Upper lobe of right lung (tissue), 1 donor: Measurements from ENCODE around the gene ZNF783. TPM values are rescaled to one million over a fixed set of nuclear protein-coding genes. Genes with fewer than 3 reads are reported as not detected.

Source experiments
- ATAC-seq: fragments of 200-7000 bp; cut with Tn5 transposase; one replicate; pipeline ENCODE4 v1.9.1; 2020; ENCODE audit warnings: mild to moderate bottlenecking, moderate library complexity
- DNase-seq: peaks from one replicate; pipeline ENCODE4 v3.0.0-alpha.2; 2020
- H3K27ac ChIP-seq: fragments of 200-600 bp; one replicate; pipeline ENCODE4 v1.8.0; 2022
- H3K27me3 ChIP-seq: fragments of 200-600 bp; one replicate; pipeline ENCODE4 v1.8.0; 2022; ENCODE audit warnings: mild to moderate bottlenecking
- H3K36me3 ChIP-seq: fragments of 200-600 bp; one replicate; pipeline ENCODE4 v1.8.0; 2022
- H3K4me1 ChIP-seq: fragments of 200-600 bp; one replicate; pipeline ENCODE4 v1.8.0; 2022
- H3K4me3 ChIP-seq: fragments of 200-600 bp; one replicate; pipeline ENCODE4 v1.8.0; 2022; ENCODE audit warnings: mild to moderate bottlenecking
- H3K9me3 ChIP-seq: fragments of 200-600 bp; one replicate; pipeline ENCODE4 v1.8.0; 2022
- CTCF ChIP-seq: fragments of 200-600 bp; IDR thresholded peaks from one replicate; pipeline ENCODE4 v1.8.0; 2022; ENCODE audit warnings: antibody characterized with exemption
- intact Hi-C: fragments of 100-400 bp; cut with DNase I; formaldehyde crosslinking; loops from one replicate; pipeline ENCODE4 v1.11.0; 2022
- total RNA-seq: library from RNA; stranded (reverse); fragmentation: NEBNext Ultra II Directional; extraction: Animal tissue kit (Norgen Biotek cat#: 25700); gene quantifications from one replicate; pipeline ENCODE4 v1.2.1, GENCODE V29; 2021
- donor health status: DM: no; HTN: yes; CAD: no; lungs with severe emphysema.

The ZNF783 gene
- total RNA-seq, 1 donor from 2014 or later, result 18.8 TPM

- Histone ChIP-seq H3K4me1 (no peaks in the 10 kb centered on the region), H3K27ac (no peak overlapping the region), H3K4me3 (no peak overlapping the region), H3K36me3 (no peaks in the 10 kb centered on the region), H3K27me3 (no peaks in the 10 kb centered on the region), H3K9me3 (no peaks in the 10 kb centered on the region)
- ATAC-seq (no peak), DNase-seq (no peak)
- no peak for TF ChIP-seq CTCF
- intact Hi-C loops, result no loop called here
Observed at GRCh38 chr7:149333321-149333717, 71.3 kb downstream of the ZNF783 start.

DNA sequence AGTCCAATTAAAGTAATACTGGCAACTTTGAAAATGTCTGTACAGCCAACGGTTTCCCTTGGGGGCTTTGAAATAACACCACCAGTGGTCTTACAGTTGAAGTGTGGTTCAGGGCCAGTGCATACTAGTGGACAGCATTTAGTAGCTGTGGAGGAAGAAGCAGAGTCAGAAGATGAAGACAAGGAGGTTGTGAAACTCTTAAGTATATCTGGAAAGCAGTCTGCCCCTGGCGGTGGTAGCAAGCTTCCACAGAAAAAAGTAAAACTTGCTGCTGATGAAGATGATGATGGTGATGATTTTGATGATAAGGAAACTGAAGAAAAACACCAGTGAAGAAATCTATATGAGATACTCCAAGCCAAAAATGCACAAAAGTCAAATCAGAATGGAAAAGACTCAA, 72.2 kb downstream of the ZNF783 start:
- intact Hi-C loops, result no loop called here
- TF ChIP-seq CTCF, result no peak
- H3K27me3 ChIP-seq, result no peaks in the 10 kb centered on the region
- no peak overlapping the region for H3K4me3 ChIP-seq
- H3K4me1 ChIP-seq, result no peaks in the 10 kb centered on the region
- ATAC-seq (no peak), DNase-seq (no peak)
- H3K36me3 ChIP-seq, result no peaks in the 10 kb centered on the region
- no peak overlapping the region for H3K27ac ChIP-seq
- H3K9me3 ChIP-seq, result no peaks in the 10 kb centered on the region

Other genes starting within 250 kb of the ZNF783 start
- 117 TPM for gene PDIA4, start 233.7 kb upstream of the ZNF783 start, total RNA-seq
- 5.6 TPM for gene ZNF786, start 171.5 kb upstream of the ZNF783 start, total RNA-seq
- 1.4 TPM for gene ZNF425, start 135.9 kb upstream of the ZNF783 start, total RNA-seq
- gene ZNF398, start 114.7 kb upstream of the ZNF783 start, total RNA-seq, result 14.5 TPM
- gene ZNF282, start 66.7 kb upstream of the ZNF783 start, total RNA-seq, result 23.3 TPM
- gene ZNF212, start 22.5 kb upstream of the ZNF783 start, total RNA-seq, result 10.2 TPM
- gene ZNF777, start 198.9 kb downstream of the ZNF783 start, total RNA-seq, result 11.3 TPM
- 17.0 TPM for gene ZNF746, start 235.6 kb downstream of the ZNF783 start, total RNA-seq